Measurements from ENCODE around the gene MEGF11.

MEGF11 gene

DNA sequence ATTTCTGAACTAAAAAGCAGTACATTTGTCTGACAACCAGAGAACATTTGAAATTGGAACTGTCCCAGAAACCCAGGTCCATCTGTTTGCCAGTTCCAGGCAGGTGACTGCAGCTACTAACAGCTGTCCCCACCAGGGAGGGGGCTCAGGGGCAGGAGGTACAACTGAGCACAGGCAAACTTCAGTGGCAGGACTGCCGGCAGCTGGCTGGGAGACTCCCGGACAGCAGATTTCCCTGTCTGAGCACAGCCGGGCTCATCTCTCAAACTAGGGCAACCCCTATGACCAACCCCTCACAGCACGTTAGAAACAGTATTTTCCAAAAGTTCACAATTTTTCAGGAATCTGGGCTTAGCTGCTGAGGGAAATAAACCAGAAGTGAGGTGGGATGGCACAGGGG lies 88.8 kb downstream of the MEGF11 start:
- TF ChIP-seq, protein P1, sequence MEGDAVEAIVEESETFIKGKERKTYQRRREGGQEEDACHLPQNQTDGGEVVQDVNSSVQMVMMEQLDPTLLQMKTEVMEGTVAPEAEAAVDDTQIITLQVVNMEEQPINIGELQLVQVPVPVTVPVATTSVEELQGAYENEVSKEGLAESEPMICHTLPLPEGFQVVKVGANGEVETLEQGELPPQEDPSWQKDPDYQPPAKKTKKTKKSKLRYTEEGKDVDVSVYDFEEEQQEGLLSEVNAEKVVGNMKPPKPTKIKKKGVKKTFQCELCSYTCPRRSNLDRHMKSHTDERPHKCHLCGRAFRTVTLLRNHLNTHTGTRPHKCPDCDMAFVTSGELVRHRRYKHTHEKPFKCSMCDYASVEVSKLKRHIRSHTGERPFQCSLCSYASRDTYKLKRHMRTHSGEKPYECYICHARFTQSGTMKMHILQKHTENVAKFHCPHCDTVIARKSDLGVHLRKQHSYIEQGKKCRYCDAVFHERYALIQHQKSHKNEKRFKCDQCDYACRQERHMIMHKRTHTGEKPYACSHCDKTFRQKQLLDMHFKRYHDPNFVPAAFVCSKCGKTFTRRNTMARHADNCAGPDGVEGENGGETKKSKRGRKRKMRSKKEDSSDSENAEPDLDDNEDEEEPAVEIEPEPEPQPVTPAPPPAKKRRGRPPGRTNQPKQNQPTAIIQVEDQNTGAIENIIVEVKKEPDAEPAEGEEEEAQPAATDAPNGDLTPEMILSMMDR (IDR thresholded peaks at IDR 0.05; ENCODE audit: low read depth, low read length, missing control alignments), result no peak
- DNase-seq (ENCODE audit: low read depth), result no peak
- H3K4me3 ChIP-seq (ENCODE audit: low read depth, low read length), result no peak overlapping the region

DNA sequence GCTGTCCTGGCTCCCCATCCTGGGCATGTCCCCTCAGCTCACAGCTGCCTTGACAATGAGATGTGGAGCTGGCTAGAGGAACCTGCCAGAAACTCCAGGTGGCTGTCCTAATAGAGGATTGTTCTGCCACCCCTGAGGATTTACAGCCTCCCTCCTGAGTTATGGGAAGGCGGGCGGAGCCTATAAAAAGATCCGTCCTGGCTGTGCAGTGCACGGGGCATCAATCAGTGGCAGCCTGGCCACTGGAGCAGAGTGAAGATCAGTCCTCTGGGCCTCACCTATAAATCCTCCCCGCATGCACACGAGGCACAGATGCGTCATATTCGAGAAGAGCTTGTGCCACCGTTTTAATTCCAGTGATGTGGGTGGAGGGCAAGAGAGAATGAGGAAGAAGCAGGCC lies 90.0 kb downstream of the MEGF11 start:
- DNase-seq (ENCODE audit: low read depth), result no peak
- TF ChIP-seq, protein P1 (IDR thresholded peaks at IDR 0.05; ENCODE audit: low read depth, low read length, missing control alignments), result no peak
- no peak overlapping the region for H3K4me3 ChIP-seq (ENCODE audit: low read depth, low read length)

DNA sequence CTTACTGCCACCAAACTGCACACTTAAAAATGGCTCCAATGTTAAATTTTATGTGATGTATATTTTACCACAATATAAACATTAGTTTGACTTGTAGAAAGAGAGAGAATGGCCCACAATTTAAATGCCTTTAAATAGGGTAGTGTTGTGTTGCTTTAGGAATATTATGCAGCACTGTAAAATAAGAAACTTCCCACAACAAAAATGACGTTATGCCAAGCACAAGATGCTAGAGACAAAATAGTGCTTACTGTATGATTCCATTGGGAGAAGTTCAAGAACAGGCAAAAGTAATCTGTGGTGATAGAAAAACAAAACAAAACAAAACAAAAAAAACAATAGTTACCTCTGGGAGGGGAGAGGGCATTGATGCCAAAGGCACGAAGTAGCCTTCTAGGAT lies 91.3 kb downstream of the MEGF11 start:
- TF ChIP-seq, protein P1 (IDR thresholded peaks at IDR 0.05; ENCODE audit: low read depth, low read length, missing control alignments), result no peak
- H3K4me3 ChIP-seq (ENCODE audit: low read depth, low read length), result no peak overlapping the region

DNA sequence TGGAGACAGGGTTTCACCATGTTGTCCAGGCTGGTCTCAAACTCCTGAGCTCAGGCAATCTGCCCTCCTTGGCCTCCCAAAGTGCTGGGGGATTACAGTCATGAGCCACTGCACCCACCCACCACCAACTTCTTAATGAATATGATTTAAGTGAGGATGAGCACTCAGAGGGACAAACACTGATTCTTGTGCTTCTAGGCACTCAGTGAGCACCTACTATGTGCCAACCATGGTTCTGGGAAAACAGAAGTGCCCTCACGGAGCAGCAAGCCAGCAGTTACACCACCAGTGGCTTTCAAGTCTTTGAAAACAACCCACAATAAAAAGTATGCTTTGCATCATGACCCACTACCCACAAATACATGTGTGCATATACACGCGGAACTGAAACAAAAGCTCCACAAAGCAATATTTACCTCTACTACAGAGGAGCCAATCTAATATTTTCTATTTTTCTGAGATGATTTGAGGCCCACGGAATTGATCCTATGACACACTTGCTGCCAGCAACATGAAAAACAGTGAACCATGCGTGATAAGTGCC lies 91.9 kb downstream of the MEGF11 start:
- H3K4me3 ChIP-seq (ENCODE audit: low read depth, low read length), result no peak overlapping the region
- TF ChIP-seq, protein P1 (IDR thresholded peaks at IDR 0.05; ENCODE audit: low read depth, low read length, missing control alignments), result no peak
- DNase-seq (ENCODE audit: low read depth), result no peak

More for the DNA sequence above, 91.3 kb downstream of the MEGF11 start:
- DNase-seq (ENCODE audit: low read depth), result no peak

DNA sequence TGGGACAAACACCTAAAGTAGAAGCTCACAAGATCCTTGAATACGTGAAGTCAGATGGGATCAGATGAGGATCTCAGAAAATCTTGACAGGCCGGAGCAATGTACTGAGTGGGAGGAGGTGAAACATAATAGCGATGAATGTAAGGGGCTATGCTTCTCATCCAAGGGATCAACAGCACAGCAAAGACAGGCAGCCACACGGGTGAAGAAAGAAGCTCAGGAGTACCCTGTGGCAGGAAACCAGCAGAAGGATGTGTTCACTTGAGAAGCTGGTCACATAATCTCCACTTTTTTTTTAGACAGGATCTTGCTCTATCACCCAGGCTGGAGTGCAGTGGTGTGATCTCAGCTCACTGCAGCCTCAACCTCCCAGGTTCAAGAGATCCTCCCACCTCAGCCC lies 92.4 kb downstream of the MEGF11 start:
- DNase-seq (ENCODE audit: low read depth), result no peak
- no peak overlapping the region for H3K4me3 ChIP-seq (ENCODE audit: low read depth, low read length)
- TF ChIP-seq, protein P1 (IDR thresholded peaks at IDR 0.05; ENCODE audit: low read depth, low read length, missing control alignments), result no peak

DNA sequence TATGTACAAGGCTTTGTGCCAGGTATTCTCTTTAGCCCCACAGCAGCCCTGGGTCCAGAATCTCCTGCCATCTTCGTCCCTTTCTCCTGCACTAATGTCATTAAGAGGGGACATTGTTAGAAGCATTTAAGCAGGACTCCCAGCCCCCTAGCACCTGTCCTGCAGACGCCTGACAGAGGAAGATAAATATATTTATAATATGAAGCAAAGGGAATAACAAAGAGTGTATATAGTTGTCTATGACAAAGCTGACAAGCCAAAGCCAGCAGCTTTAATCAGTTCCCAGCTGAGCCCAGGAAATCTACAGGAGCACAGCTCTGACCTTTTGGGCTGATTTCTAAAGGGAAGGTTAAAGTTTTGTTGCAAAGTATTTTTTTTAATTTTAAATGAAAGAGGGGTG lies 96.0 kb downstream of the MEGF11 start:
- TF ChIP-seq, protein P1 (IDR thresholded peaks at IDR 0.05; ENCODE audit: low read depth, low read length, missing control alignments), result no peak
- H3K4me3 ChIP-seq (ENCODE audit: low read depth, low read length), result no peak overlapping the region
- DNase-seq (ENCODE audit: low read depth), result no peak

DNA sequence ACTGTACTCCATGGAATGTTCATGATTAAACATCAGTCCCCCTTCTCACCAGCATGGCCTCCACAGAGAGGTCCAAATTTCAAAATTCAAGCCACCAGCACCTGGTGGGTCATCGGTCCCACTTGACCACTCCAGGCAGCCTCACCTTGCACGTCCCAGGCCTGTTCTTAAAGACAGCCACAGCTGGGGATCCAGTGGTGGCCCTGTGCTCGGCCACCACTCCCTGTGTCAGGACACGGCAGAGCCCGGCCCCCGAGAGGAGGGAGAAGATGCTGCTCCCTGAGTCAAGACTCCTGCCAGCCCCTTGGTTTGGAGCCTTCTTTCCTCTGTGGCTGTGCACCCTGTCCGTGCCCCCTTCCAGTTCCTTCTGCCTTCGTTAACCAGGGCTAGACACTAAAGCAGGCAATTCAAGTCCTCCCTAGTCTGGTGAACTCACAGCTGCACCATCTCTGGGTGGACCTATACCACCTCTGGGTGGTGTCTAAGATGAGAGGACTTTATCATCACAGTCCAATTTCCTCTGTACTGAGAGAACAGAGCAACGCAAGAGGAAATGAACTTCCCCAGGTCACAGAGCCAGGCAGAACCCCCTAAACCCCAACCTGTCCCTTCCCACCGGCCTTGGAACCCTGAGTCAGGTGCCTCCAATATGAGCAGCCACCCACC lies 97.1 kb downstream of the MEGF11 start:
- TF ChIP-seq, protein P1 (IDR thresholded peaks at IDR 0.05; ENCODE audit: low read depth, low read length, missing control alignments), result no peak
- DNase-seq (ENCODE audit: low read depth), result no peak
- H3K4me3 ChIP-seq (ENCODE audit: low read depth, low read length), result no peak overlapping the region
